Endothelial cell (in vitro differentiated cells): Measurements from ENCODE around the gene C6orf132. TPM values are rescaled to one million over a fixed set of nuclear protein-coding genes. Genes with fewer than 3 reads are reported as not detected.

Experiments used
- DNase-seq: peaks from one replicate; pipeline ENCODE4 v3.0.0; 2021; ENCODE audit warnings: low spot score
- H3K27ac Mint-ChIP-seq: one replicate; pipeline ENCODE4 v1.8.0; 2021; ENCODE audit warnings: mixed read lengths, inconsistent platforms; ENCODE audit not compliant: unreplicated experiment
- H3K27me3 Mint-ChIP-seq: one replicate; pipeline ENCODE4 v1.8.0; 2021; ENCODE audit warnings: mild to moderate bottlenecking, moderate library complexity, mixed read lengths, inconsistent platforms; ENCODE audit not compliant: unreplicated experiment
- H3K36me3 Mint-ChIP-seq: one replicate; pipeline ENCODE4 v1.8.0; 2021; ENCODE audit warnings: mild to moderate bottlenecking, low read depth, mixed read lengths, inconsistent platforms; ENCODE audit not compliant: unreplicated experiment
- H3K4me1 Mint-ChIP-seq: one replicate; pipeline ENCODE4 v1.8.0; 2021; ENCODE audit warnings: mild to moderate bottlenecking, mixed read lengths, inconsistent platforms; ENCODE audit not compliant: unreplicated experiment
- H3K4me3 Mint-ChIP-seq: one replicate; pipeline ENCODE4 v1.8.0; 2021; ENCODE audit warnings: mild to moderate bottlenecking, mixed read lengths, inconsistent platforms; ENCODE audit not compliant: unreplicated experiment
- H3K9me3 Mint-ChIP-seq: one replicate; pipeline ENCODE4 v1.8.0; 2021; ENCODE audit warnings: mixed read lengths, inconsistent platforms; ENCODE audit not compliant: unreplicated experiment
- total RNA-seq: library from RNA; stranded (reverse); fragmentation: NEBNext Ultra II Directional; extraction: Animal tissue kit (Norgen Biotek cat#: 25700); gene quantifications from one replicate; pipeline ENCODE4 v1.2.1, GENCODE V29; 2021; ENCODE audit not compliant: unreplicated experiment
- TF ChIP-seq, protein P1 (sequence below): fragments of 200-600 bp; sonication (generic); IDR thresholded peaks from one replicate; pipeline ENCODE4 v1.5.0; 2021; ENCODE audit warnings: antibody characterized with exemption; ENCODE audit not compliant: unreplicated experiment

C6orf132 gene
- total RNA-seq, 1 donor from 2014 or later: 0.87 TPM

- no peak overlapping the region for H3K4me3 Mint-ChIP-seq
- peaks cover 3% of the 10 kb centered on the region for H3K4me1 Mint-ChIP-seq
- H3K27ac Mint-ChIP-seq: no peak overlapping the region
- H3K27me3 Mint-ChIP-seq: peaks cover 5% of the 10 kb centered on the region
- no peaks in the 10 kb centered on the region for H3K9me3 Mint-ChIP-seq
- H3K36me3 Mint-ChIP-seq: no peaks in the 10 kb centered on the region
- no peak for DNase-seq
- TF ChIP-seq, protein P1, sequence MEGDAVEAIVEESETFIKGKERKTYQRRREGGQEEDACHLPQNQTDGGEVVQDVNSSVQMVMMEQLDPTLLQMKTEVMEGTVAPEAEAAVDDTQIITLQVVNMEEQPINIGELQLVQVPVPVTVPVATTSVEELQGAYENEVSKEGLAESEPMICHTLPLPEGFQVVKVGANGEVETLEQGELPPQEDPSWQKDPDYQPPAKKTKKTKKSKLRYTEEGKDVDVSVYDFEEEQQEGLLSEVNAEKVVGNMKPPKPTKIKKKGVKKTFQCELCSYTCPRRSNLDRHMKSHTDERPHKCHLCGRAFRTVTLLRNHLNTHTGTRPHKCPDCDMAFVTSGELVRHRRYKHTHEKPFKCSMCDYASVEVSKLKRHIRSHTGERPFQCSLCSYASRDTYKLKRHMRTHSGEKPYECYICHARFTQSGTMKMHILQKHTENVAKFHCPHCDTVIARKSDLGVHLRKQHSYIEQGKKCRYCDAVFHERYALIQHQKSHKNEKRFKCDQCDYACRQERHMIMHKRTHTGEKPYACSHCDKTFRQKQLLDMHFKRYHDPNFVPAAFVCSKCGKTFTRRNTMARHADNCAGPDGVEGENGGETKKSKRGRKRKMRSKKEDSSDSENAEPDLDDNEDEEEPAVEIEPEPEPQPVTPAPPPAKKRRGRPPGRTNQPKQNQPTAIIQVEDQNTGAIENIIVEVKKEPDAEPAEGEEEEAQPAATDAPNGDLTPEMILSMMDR: no peak
Measured at GRCh38 chr6:42123379-42124103, 18.9 kb downstream of the C6orf132 start.

- TF ChIP-seq, protein P1: no peak
- no peak for DNase-seq
- H3K36me3 Mint-ChIP-seq: no peaks in the 10 kb centered on the region
- no peak overlapping the region for H3K27ac Mint-ChIP-seq
- H3K27me3 Mint-ChIP-seq: peaks cover 5% of the 10 kb centered on the region
- H3K9me3 Mint-ChIP-seq: no peaks in the 10 kb centered on the region
- H3K4me3 Mint-ChIP-seq: no peak overlapping the region
- H3K4me1 Mint-ChIP-seq: peaks cover 6% of the 10 kb centered on the region
Measured at GRCh38 chr6:42120895-42121865, 21.2 kb downstream of the C6orf132 start.

- Mint-ChIP-seq H3K4me3 (no peak overlapping the region), H3K9me3 (no peaks in the 10 kb centered on the region), H3K27ac (no peak overlapping the region), H3K36me3 (no peaks in the 10 kb centered on the region), H3K4me1 (peaks cover 3% of the 10 kb centered on the region), H3K27me3 (peaks cover 2% of the 10 kb centered on the region)
- DNase-seq: no peak
- TF ChIP-seq, protein P1: no peak
Measured at GRCh38 chr6:42118162-42119001, 24.0 kb downstream of the C6orf132 start.

- no peaks in the 10 kb centered on the region for H3K36me3 Mint-ChIP-seq
- H3K4me1 Mint-ChIP-seq: peaks cover 3% of the 10 kb centered on the region
- no peaks in the 10 kb centered on the region for H3K9me3 Mint-ChIP-seq
- peaks cover 2% of the 10 kb centered on the region for H3K27me3 Mint-ChIP-seq
- H3K4me3 Mint-ChIP-seq: no peak overlapping the region
- H3K27ac Mint-ChIP-seq: no peak overlapping the region
- TF ChIP-seq, protein P1: no peak
- DNase-seq: no peak
Measured at GRCh38 chr6:42117843-42118161, 24.6 kb downstream of the C6orf132 start.
